HS-27A (cell line): ENCODE measurements around the gene LMBR1.

Source experiments
- DNase-seq: peaks from one replicate; pipeline ENCODE4 v3.0.0-alpha.2; 2012; ENCODE audit warnings: low read depth, missing footprints

LMBR1 gene

DNA sequence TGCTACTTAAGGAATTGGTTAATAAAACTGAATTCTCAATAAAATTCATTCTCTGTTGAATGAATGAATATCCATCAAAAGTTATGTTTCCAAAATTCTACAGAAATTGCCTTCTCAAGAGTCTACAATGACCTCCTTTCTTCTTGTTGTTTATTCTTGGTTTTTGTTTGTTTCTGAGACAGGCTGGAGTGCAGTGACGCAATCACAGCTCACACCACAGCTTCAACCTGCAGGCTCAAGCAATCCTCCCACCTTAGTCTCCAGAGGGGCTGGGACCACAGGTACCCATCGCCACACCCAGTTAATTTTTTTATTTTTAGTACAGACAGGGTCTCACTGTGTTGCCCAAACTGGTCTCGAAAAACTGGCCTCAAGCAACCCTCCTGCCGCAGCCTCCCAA is 97.6 kb downstream of the LMBR1 start:
- no peak for DNase-seq

DNA sequence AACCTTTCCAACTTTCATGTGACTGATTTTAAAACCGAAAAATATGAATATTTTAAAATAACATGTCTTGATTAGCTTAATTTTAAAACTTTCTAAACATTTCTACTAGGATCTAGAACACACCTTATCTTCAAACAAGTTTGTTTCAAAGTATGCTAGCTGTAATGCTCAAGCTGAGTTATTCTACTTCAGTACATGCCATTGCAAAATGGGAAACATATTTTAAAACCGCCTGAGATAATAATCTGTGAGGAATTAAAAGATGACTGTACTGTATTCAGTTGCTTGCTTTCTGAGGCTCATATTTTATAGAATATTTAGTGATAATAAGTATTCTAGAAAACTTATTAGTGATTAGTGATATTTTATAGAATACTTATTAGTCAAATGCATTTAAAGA is 99.6 kb downstream of the LMBR1 start:
- no peak for DNase-seq

DNA sequence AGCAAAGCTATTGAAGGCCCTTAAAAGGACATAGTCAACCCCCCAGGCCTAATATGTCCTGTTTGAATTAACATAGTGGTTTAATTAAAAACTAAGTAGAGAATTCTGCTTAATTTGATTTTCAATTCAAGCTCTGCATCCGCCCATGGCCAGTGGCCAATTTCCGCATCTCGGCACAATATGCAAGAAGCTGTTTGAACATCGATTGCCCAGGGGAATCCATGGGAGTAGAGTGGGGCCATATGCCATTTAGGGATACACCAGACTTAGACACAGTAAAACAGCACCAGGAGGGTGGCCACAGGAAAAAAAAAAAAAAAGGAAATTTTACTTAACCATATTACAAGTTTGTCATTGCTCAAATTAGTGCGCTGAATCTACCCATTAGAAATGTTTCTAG is 100.4 kb downstream of the LMBR1 start:
- DNase-seq: no peak

DNA sequence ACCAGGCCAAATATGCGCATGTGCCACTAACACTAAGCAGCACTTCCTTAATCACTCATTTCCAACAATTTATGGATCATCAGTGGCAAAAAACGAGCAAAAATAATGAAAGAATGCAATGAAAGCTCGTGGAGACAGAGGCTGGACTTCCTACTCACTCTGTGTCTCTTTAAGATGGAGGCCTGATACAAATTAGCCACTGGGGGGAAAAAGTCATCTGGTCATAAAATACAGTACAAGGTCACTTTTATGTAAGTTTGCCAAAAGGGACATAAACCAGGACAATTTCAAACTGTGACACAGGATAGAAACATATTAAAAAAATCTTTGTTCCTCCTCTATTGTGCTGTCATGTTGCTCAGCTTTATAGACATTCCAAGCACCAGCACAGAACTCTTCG is 101.7 kb downstream of the LMBR1 start:
- no peak for DNase-seq

- DNase-seq: no peak
These were observed 102.7 kb downstream of the LMBR1 start for GRCh38 chr7:156790264-156790663.

GRCh38 chr7:156785998-156786543 is 106.9 kb downstream of the LMBR1 start:
- no peak for DNase-seq

DNA sequence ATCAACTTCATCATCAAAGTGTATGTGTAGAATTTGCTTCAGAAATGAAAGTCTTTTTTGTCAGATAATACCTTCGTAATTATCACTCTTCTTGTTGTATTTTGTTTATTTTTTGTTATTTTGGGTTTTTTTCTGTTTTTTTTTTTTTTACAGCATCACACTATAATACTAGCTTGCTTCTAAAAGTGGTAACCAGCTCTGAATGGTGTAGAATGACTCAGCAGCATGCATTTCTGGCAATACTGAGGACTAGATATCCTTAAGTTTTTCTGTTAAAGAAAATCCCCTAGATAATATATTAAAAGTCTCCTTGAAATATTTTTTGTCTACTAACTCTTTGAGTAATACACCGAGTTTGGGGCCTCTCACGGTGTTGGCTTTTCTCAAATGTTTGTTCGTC is 109.1 kb downstream of the LMBR1 start:
- DNase-seq: no peak

DNA sequence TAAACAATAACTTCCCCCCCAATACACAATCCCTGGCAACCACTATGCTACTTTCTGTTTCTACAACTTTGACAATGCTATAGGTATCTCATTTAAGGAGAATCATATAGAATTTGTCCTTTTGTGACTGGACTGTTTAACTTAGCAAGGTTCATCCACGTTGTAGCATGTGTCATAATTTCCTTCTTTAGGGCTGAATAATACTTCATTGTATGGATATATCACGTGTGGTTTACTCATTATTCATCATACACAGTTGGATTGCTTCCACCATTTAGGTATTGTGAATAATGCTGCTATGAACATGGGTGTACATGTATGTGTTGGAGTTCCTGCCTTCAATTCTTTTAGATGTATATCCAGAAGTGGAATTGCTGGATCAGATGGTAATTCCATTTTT is 111.0 kb downstream of the LMBR1 start:
- no peak for DNase-seq

DNA sequence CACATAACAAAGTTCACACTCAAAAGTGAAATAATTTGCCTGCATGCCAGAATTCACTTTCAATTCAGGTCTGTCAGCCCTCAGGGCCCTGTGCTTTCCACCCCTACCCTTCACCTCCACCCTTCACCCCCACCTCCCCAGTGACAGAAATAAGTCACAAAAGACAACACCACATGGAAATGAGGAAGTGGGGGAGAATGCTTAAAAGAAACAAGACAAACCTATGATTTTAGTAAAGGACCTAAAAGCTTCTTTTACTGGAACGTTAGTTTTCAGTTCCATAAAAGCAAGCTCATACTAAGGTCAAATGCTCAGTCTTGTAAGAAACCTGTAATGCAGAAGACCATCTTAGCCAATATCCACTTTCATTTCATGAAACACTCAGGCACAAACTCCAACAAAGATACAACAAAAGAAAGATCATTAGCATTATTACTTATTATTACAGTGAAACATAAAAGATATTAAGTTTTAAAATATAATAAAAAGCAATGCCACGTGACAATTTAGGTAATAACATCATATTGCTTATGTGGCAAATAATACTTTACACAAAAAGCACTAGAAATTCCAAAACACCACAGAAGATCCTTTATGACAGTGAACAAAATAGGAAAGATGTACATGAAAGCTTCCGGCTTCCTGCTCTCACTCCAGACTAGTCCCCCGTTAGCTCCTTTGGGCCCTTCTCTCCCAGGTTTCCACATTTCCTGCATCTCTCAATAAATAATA is 112.1 kb downstream of the LMBR1 start:
- DNase-seq: no peak

GRCh38 chr7:156778668-156779067 is 114.3 kb downstream of the LMBR1 start:
- DNase-seq: no peak

- no peak for DNase-seq
These were observed 114.8 kb downstream of the LMBR1 start for GRCh38 chr7:156778201-156778600.

GRCh38 chr7:156777364-156778069 is 115.5 kb downstream of the LMBR1 start:
- DNase-seq: no peak

GRCh38 chr7:156776527-156776926 is 116.5 kb downstream of the LMBR1 start:
- no peak for DNase-seq

DNA sequence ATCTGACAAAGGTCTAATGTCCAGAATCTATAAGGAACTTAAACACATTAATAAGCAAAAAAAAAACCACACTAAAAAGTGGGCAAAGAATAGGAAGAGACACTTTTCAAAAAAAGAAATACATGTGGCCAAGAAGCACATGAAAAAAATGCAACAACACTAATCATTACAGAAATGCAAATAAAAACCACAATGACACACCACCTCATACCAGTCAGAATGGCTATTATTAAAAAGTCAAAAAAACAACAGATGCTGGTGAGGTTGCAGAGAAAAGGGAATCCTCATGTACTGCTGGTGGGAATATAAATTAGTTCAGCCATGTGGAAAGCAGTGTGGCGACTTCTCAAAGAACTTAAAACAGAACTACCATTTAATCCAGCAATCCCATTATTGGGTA is 119.0 kb downstream of the LMBR1 start:
- no peak for DNase-seq

GRCh38 chr7:156772725-156773124 is 120.3 kb downstream of the LMBR1 start:
- DNase-seq: no peak

GRCh38 chr7:156768698-156769472 is 124.1 kb downstream of the LMBR1 start:
- no peak for DNase-seq

- DNase-seq: no peak
These were observed 126.3 kb downstream of the LMBR1 start for GRCh38 chr7:156766666-156767065.

GRCh38 chr7:156765901-156766656 is 126.9 kb downstream of the LMBR1 start:
- DNase-seq: no peak

DNA sequence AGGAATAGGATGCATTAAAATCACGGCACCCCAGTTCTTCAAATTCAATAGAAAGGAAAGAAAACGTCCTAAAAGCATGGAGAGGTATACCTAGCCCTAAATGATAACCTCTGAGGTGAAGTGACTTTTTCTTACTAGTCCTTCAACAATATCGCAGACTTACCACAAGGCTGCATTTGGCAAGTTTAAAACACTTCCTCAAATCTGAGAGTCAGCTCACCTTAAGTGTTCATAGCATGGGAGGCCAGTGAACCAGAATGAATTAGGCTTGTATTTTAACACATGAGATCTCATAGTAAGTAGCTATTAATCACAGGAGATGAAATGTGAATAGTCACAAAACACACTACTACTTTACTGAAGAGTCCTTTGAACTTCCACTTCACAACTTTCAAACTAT is 128.2 kb downstream of the LMBR1 start:
- DNase-seq: no peak

DNA sequence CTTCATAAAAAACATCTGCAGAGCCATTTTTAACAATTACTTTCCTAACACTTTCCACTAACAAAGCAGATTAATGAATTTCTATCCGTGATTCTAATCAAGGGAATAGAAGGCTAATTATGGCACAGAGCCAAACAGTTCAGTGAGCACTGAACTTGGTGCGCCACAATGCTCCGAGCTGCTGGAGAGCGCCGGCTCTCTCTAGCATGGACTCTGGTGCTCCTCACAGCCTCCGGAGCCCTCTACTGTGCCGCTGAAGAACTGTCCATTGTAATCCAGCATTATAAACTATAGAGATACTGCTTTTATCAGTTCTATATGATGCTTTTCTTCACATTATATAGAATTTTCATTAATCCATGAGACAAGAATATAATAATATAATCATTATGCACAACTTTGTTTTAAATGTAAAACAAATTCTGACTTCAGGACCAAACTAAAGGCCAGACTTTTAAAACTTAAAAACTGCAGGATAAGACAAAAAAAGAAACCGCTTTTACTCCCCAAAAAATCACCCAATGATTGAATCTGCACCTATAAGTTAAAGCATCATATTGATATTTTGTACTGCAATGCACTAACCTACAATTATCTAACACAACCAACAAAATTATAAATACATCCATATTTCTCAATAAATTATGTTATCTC is 128.8 kb downstream of the LMBR1 start:
- no peak for DNase-seq

DNA sequence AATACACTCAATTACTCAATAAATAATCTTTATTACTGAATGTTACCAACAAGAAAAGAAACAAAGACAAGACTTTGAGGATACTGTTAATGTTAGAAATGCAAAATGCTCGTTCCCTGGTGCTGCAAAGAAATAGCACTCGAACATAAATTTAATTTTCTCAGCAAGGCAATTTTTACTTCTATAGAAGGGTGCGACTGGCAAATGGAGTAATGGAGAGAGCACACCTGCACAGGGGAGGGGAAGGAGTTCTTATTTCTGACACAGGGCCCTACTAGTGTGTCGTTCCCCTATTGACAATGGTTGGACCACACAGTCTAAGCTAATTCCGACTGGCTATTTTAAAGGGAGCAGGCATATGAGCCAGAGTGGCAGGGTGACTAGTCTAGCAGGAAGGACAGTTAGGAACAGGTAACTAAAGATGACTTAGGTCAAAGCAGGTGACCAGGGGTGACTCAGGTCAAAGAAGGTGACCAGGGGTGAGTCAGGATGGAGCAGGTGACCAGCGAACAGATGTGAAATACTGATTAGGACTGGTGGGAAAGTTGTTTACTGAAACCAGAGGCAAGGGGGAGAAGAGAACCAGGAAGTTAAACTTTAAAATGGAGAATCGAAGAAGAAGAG is 133.3 kb downstream of the LMBR1 start:
- no peak for DNase-seq
